Neural progenitor cell (in vitro differentiated cells): ENCODE measurements around the gene SPRR4.

Source experiments
- CTCF ChIP-seq: fragments of 200-600 bp; sonication (generic); IDR thresholded peaks from 2 replicates; pipeline ENCODE4 v1.5.1; 2017; ENCODE audit warnings: antibody characterized with exemption, mild to moderate bottlenecking
- EZH2 ChIP-seq: fragments of 200-600 bp; sonication (generic); IDR thresholded peaks from 2 replicates; pipeline ENCODE4 v1.6.1; 2017; ENCODE audit warnings: antibody characterized with exemption, mild to moderate bottlenecking, moderate library complexity
- EZH2phosphoT487 ChIP-seq: fragments of 200-600 bp; sonication (generic); IDR thresholded peaks from 2 replicates; pipeline ENCODE4 v1.6.1; 2017; ENCODE audit warnings: antibody characterized with exemption

- TF ChIP-seq CTCF (no peak), EZH2 (no peak), EZH2phosphoT487 (no peak)
Measured at GRCh38 chr1:152999818-153000217, 29.4 kb downstream of the SPRR4 start.
